CD4-positive, alpha-beta memory T cell (primary cell): ENCODE measurements around the gene CCDC102B. TPM values are rescaled to one million over a fixed set of nuclear protein-coding genes. Genes with fewer than 3 reads are reported as not detected.
A peak's percentile ranks its signal among the peaks of the same experiment; 100 is the strongest.

Experiments used
- CTCF ChIA-PET: fragments of 350-600 bp; sonication (Branson Sonifier 250); formaldehyde crosslinking; loops from one replicate; lab custom pipeline; 2021; ENCODE audit warnings: inconsistent platforms; ENCODE audit not compliant: partially characterized antibody; lab: Charles Lee
- POLR2A ChIA-PET: fragments of 350-600 bp; sonication (Branson Sonifier 250); formaldehyde crosslinking; loops from one replicate; lab custom pipeline; 2021; ENCODE audit not compliant: partially characterized antibody; lab: Charles Lee
- DNase-seq, 5 donors: peaks; one replicate each; pipeline versions ENCODE4 v3.0.0 to v3.0.0-alpha.2; 2020 to 2022; ENCODE audit warnings: mixed read lengths in 1 of 5
- H3K27ac ChIP-seq: one replicate; pipeline ENCODE4 v1.7.0; 2013; ENCODE audit warnings: low read depth, low read length
- H3K27me3 ChIP-seq: 2 replicates; pipeline ENCODE4 v1.7.0; 2013; ENCODE audit warnings: mild to moderate bottlenecking, low read length, moderate library complexity; ENCODE audit not compliant: insufficient read depth
- H3K36me3 ChIP-seq: 2 replicates; pipeline ENCODE4 v1.7.0; 2013; ENCODE audit warnings: mild to moderate bottlenecking, low read length, moderate library complexity; ENCODE audit not compliant: insufficient read depth
- H3K4me1 ChIP-seq: 2 replicates; pipeline ENCODE4 v1.7.0; 2013; ENCODE audit warnings: mild to moderate bottlenecking, low read length, moderate library complexity; ENCODE audit not compliant: insufficient read depth
- H3K4me3 ChIP-seq, 2 donors: one replicate each; pipeline ENCODE4 v1.7.0; 2013; ENCODE audit warnings: low read length in 2 of 2, mild to moderate bottlenecking in 1 of 2
- H3K9me3 ChIP-seq, 2 donors: one replicate each; pipeline ENCODE4 v1.7.0; 2013; ENCODE audit warnings: low read length in 2 of 2, control low read depth in 1 of 2; ENCODE audit not compliant: control insufficient read depth in 1 of 2
- H3K27ac Mint-ChIP-seq, 7 donors: one replicate each; pipeline ENCODE4 v1.8.0; 2020 to 2021; ENCODE audit warnings: mixed read lengths in 7 of 7, mild to moderate bottlenecking in 6 of 7, inconsistent platforms in 3 of 7, moderate library complexity in 3 of 7
- H3K27me3 Mint-ChIP-seq, 2 donors: one replicate each; pipeline ENCODE4 v1.8.0; 2020 to 2021; ENCODE audit warnings: mixed read lengths in 2 of 2
- H3K36me3 Mint-ChIP-seq, 2 donors: one replicate each; pipeline ENCODE4 v1.8.0; 2020 to 2021; ENCODE audit warnings: mixed read lengths in 2 of 2, inconsistent platforms in 1 of 2, mild to moderate bottlenecking in 1 of 2
- H3K4me1 Mint-ChIP-seq, 4 donors: one replicate each; pipeline ENCODE4 v1.8.0; 2020 to 2021; ENCODE audit warnings: mixed read lengths in 4 of 4, mild to moderate bottlenecking in 1 of 4
- H3K4me3 Mint-ChIP-seq, 8 donors: one replicate each; pipeline ENCODE4 v1.8.0; 2020 to 2021; ENCODE audit warnings: mixed read lengths in 8 of 8, mild to moderate bottlenecking in 7 of 8, moderate library complexity in 6 of 8, inconsistent platforms in 3 of 8
- H3K9me3 Mint-ChIP-seq, 8 donors: one replicate each; pipeline ENCODE4 v1.8.0; 2020 to 2021; ENCODE audit warnings: mixed read lengths in 8 of 8, mild to moderate bottlenecking in 5 of 8, inconsistent platforms in 3 of 8, moderate library complexity in 1 of 8
- intact Hi-C: fragments of 100-400 bp; cut with micrococcal nuclease; formaldehyde crosslinking; loops from one replicate; pipeline ENCODE4 v1.15.1; 2023
- polyA plus RNA-seq, 2 donors: library from polyadenylated mRNA; unstranded; fragments of 300-500 nt; fragmentation: Illumina TruSeq; gene quantifications; one replicate each; pipeline ENCODE4 v1.2.3, GENCODE V29; 2021
- total RNA-seq, 2 experiments: library from RNA; stranded (reverse); gene quantifications; one replicate each; pipeline ENCODE4 v1.2.3, GENCODE V29; 2021

The CCDC102B gene
- total and polyA plus RNA-seq, 4 experiments from 2014 or later, result 2.7 to 4.9 (median 4.0) TPM

GRCh38 chr18:68841301-68841700, 43.4 kb downstream of the CCDC102B start:
- Mint-ChIP-seq H3K4me3 (no peak overlapping the region), H3K27me3 (no peaks in the 10 kb centered on the region), H3K4me1 (no peaks in the 10 kb centered on the region), H3K9me3 (no peaks in the 10 kb centered on the region), H3K36me3 (no peaks in the 10 kb centered on the region), H3K27ac (no peak overlapping the region)
- POLR2A ChIA-PET, result no interaction called here
- no peaks in the 10 kb centered on the region for H3K9me3 ChIP-seq
- CTCF ChIA-PET, result no interaction called here
- intact Hi-C loops, result no loop called here
- H3K27me3 ChIP-seq, result no peaks in the 10 kb centered on the region
- no peak overlapping the region for H3K27ac ChIP-seq
- H3K4me3 ChIP-seq, result no peak overlapping the region
- no peaks in the 10 kb centered on the region for H3K4me1 ChIP-seq
- no peaks in the 10 kb centered on the region for H3K36me3 ChIP-seq
- no peak for DNase-seq

- H3K4me1 Mint-ChIP-seq, result no peaks in the 10 kb centered on the region
- no peaks in the 10 kb centered on the region for H3K9me3 ChIP-seq
Observed at GRCh38 chr18:68842951-68843350, 45.1 kb downstream of the CCDC102B start.

GRCh38 chr18:68843473-68844089, 45.7 kb downstream of the CCDC102B start:
- intact Hi-C loops, result no loop called here
- Histone ChIP-seq H3K4me1 (no peaks in the 10 kb centered on the region), H3K4me3 (no peak overlapping the region), H3K27me3 (no peaks in the 10 kb centered on the region), H3K27ac (no peak overlapping the region), H3K9me3 (no peaks in the 10 kb centered on the region), H3K36me3 (no peaks in the 10 kb centered on the region)
- ChIA-PET CTCF (no interaction called here), POLR2A (no interaction called here)
- Mint-ChIP-seq H3K27ac (no peak overlapping the region), H3K4me3 (no peak overlapping the region), H3K27me3 (no peaks in the 10 kb centered on the region), H3K36me3 (no peaks in the 10 kb centered on the region), H3K9me3 (no peaks in the 10 kb centered on the region), H3K4me1 (no peaks in the 10 kb centered on the region)
- no peak for DNase-seq

More at GRCh38 chr18:68842951-68843350, 45.1 kb downstream of the CCDC102B start:
- H3K4me3 ChIP-seq, result no peak overlapping the region
- H3K4me1 ChIP-seq, result no peaks in the 10 kb centered on the region
- no peak for DNase-seq
- H3K27ac ChIP-seq, result no peak overlapping the region
- H3K9me3 Mint-ChIP-seq, result no peaks in the 10 kb centered on the region
- H3K36me3 Mint-ChIP-seq, result no peaks in the 10 kb centered on the region
- no peaks in the 10 kb centered on the region for H3K27me3 ChIP-seq
- H3K4me3 Mint-ChIP-seq, result no peak overlapping the region
- ChIA-PET POLR2A (no interaction called here), CTCF (interaction anchor here (0.6 kb wide), 1 partner anchor 1591 kb away, joined by 3 read pairs; no protein-coding TSS in a partner anchor)
- no peaks in the 10 kb centered on the region for H3K27me3 Mint-ChIP-seq
- no peaks in the 10 kb centered on the region for H3K36me3 ChIP-seq
- intact Hi-C loops, result no loop called here
- no peak overlapping the region for H3K27ac Mint-ChIP-seq

- intact Hi-C loops, result loop anchor here (1.0 kb wide), 1 partner anchor 1607 kb away; no protein-coding TSS in a partner anchor
- Histone ChIP-seq H3K36me3 (no peaks in the 10 kb centered on the region), H3K27me3 (no peaks in the 10 kb centered on the region), H3K4me3 (no peak overlapping the region), H3K4me1 (no peaks in the 10 kb centered on the region), H3K27ac (no peak overlapping the region), H3K9me3 (no peaks in the 10 kb centered on the region)
- Mint-ChIP-seq H3K4me3 (no peak overlapping the region), H3K9me3 (no peaks in the 10 kb centered on the region), H3K27me3 (no peaks in the 10 kb centered on the region), H3K36me3 (no peaks in the 10 kb centered on the region), H3K27ac (no peak overlapping the region), H3K4me1 (no peaks in the 10 kb centered on the region)
- peak in 2 of 5 donors; percentile 4 to 14 for DNase-seq
- ChIA-PET CTCF (interaction anchor here (1.4 kb wide), 2 partner anchors 1239 to 1587 kb away, joined by 3 to 5 read pairs; no protein-coding TSS in a partner anchor), POLR2A (no interaction called here)
Observed at GRCh38 chr18:68847219-68847837, 49.4 kb downstream of the CCDC102B start.

- H3K27me3 Mint-ChIP-seq, result no peaks in the 10 kb centered on the region
Observed at GRCh38 chr18:68848242-68848641, 50.4 kb downstream of the CCDC102B start.

GRCh38 chr18:68854786-68855391, 57.0 kb downstream of the CCDC102B start:
- POLR2A ChIA-PET, result no interaction called here
- CTCF ChIA-PET, result no interaction called here
- no peak overlapping the region for H3K4me3 Mint-ChIP-seq

More at GRCh38 chr18:68848242-68848641, 50.4 kb downstream of the CCDC102B start:
- ChIA-PET POLR2A (no interaction called here), CTCF (interaction anchor here (1.4 kb wide), 1 partner anchor 1238 kb away, joined by 3 read pairs; no protein-coding TSS in a partner anchor)
- Histone ChIP-seq H3K27ac (no peak overlapping the region), H3K36me3 (no peaks in the 10 kb centered on the region), H3K27me3 (no peaks in the 10 kb centered on the region), H3K9me3 (no peaks in the 10 kb centered on the region), H3K4me1 (no peaks in the 10 kb centered on the region), H3K4me3 (no peak overlapping the region)
- intact Hi-C loops, result no loop called here
- H3K4me3 Mint-ChIP-seq, result no peak overlapping the region
- no peaks in the 10 kb centered on the region for H3K9me3 Mint-ChIP-seq
- no peak for DNase-seq
- H3K27ac Mint-ChIP-seq, result no peak overlapping the region
- no peaks in the 10 kb centered on the region for H3K36me3 Mint-ChIP-seq
- H3K4me1 Mint-ChIP-seq, result no peaks in the 10 kb centered on the region

GRCh38 chr18:68855491-68855890, 57.6 kb downstream of the CCDC102B start:
- intact Hi-C loops, result no loop called here
- Mint-ChIP-seq H3K36me3 (no peaks in the 10 kb centered on the region), H3K9me3 (no peaks in the 10 kb centered on the region), H3K4me3 (no peak overlapping the region), H3K27ac (no peak overlapping the region), H3K27me3 (no peaks in the 10 kb centered on the region), H3K4me1 (no peaks in the 10 kb centered on the region)
- Histone ChIP-seq H3K27me3 (no peaks in the 10 kb centered on the region), H3K4me1 (no peaks in the 10 kb centered on the region), H3K36me3 (no peaks in the 10 kb centered on the region), H3K9me3 (no peaks in the 10 kb centered on the region), H3K4me3 (no peak overlapping the region), H3K27ac (no peak overlapping the region)
- ChIA-PET POLR2A (no interaction called here), CTCF (no interaction called here)
- no peak for DNase-seq

More at GRCh38 chr18:68854786-68855391, 57.0 kb downstream of the CCDC102B start:
- no peaks in the 10 kb centered on the region for H3K36me3 Mint-ChIP-seq
- H3K27me3 Mint-ChIP-seq, result no peaks in the 10 kb centered on the region
- no peak overlapping the region for H3K27ac ChIP-seq
- no peaks in the 10 kb centered on the region for H3K4me1 Mint-ChIP-seq
- intact Hi-C loops, result no loop called here
- no peak overlapping the region for H3K4me3 ChIP-seq
- no peaks in the 10 kb centered on the region for H3K36me3 ChIP-seq
- no peak overlapping the region for H3K27ac Mint-ChIP-seq
- H3K9me3 Mint-ChIP-seq, result no peaks in the 10 kb centered on the region
- H3K9me3 ChIP-seq, result no peaks in the 10 kb centered on the region
- H3K27me3 ChIP-seq, result no peaks in the 10 kb centered on the region
- no peaks in the 10 kb centered on the region for H3K4me1 ChIP-seq
- no peak for DNase-seq
